Tibial nerve (tissue), 3 donors: Measurements from ENCODE around the gene TMED6.

Experiments
- CTCF ChIP-seq, 5 experiments: fragments of 200-600 bp in 3 of 5; fragments of 450-650 bp in 2 of 5; sonication (generic) in 3 of 5; IDR thresholded peaks; one replicate each; pipeline ENCODE4 v1.5.1; 2016 to 2019; ENCODE audit warnings: antibody characterized with exemption in 5 of 5, mild to moderate bottlenecking in 3 of 5, moderate library complexity in 2 of 5
- POLR2A ChIP-seq, 2 donors: fragments of 450-650 bp; IDR thresholded peaks; one replicate each; pipeline ENCODE4 v1.6.1; 2017; ENCODE audit warnings: antibody characterized with exemption in 2 of 2, mild to moderate bottlenecking in 2 of 2, moderate library complexity in 2 of 2

- TF ChIP-seq POLR2A (IDR thresholded peaks at IDR 0.05): no peak
- no peak for TF ChIP-seq CTCF (IDR thresholded peaks at IDR 0.05)
Observed at GRCh38 chr16:69371564-69371963, 20.0 kb upstream of the TMED6 start.
